GM12872 (cell line): Measurements from ENCODE around the gene LST1.

Experiments used
- CTCF ChIP-seq: IDR thresholded peaks from 3 replicates; pipeline ENCODE4 v1.5.1; 2011; ENCODE audit warnings: low read depth, mild to moderate bottlenecking, low read length, moderate library complexity; ENCODE audit not compliant: insufficient read depth

The LST1 gene

GRCh38 chr6:31629014-31629413 is 42.9 kb downstream of the LST1 start:
- no peak for TF ChIP-seq CTCF

GRCh38 chr6:31630177-31630934 is 44.3 kb downstream of the LST1 start:
- no peak for TF ChIP-seq CTCF

GRCh38 chr6:31631209-31631608 is 45.1 kb downstream of the LST1 start:
- TF ChIP-seq CTCF, result no peak

- no peak for TF ChIP-seq CTCF
Observed at GRCh38 chr6:31631681-31632278, 45.7 kb downstream of the LST1 start.

GRCh38 chr6:31632279-31632946 is 46.3 kb downstream of the LST1 start:
- TF ChIP-seq CTCF, result no peak

- no peak for TF ChIP-seq CTCF
Observed at GRCh38 chr6:31633447-31633846, 47.4 kb downstream of the LST1 start.

GRCh38 chr6:31634131-31634530 is 48.1 kb downstream of the LST1 start:
- no peak for TF ChIP-seq CTCF
